Transverse colon (tissue), 3 donors: Measurements from ENCODE around the gene TMEM38A.

Experiments
- CTCF ChIP-seq, 5 experiments: fragments of 200-600 bp in 3 of 5; fragments of 450-650 bp in 2 of 5; sonication (generic) in 3 of 5; IDR thresholded peaks; 1 replicate in 2 of 5; 2 replicates in 3 of 5; pipeline ENCODE4 v1.5.1; 2016 to 2017; ENCODE audit warnings: antibody characterized with exemption in 5 of 5, inconsistent platforms in 3 of 5, mild to moderate bottlenecking in 2 of 5, moderate library complexity in 1 of 5
- POLR2A ChIP-seq: fragments of 450-650 bp; IDR thresholded peaks from one replicate; pipeline ENCODE4 v1.6.1; 2016; ENCODE audit warnings: antibody characterized with exemption, mild to moderate bottlenecking, moderate library complexity

- no peak for TF ChIP-seq CTCF (IDR thresholded peaks at IDR 0.05)
- no peak for TF ChIP-seq POLR2A
These were observed 47.1 kb upstream of the TMEM38A start for GRCh38 chr19:16613841-16614240.
